COLO829 (cell line): ENCODE data around the gene CUX1.

Experiments
- DNase-seq: peaks from one replicate; pipeline ENCODE4 v3.0.0; 2012; ENCODE audit warnings: low spot score

Gene CUX1

GRCh38 chr7:102185796-102186195 is 368.4 kb downstream of the CUX1 start:
- DNase-seq, result no peak

DNA sequence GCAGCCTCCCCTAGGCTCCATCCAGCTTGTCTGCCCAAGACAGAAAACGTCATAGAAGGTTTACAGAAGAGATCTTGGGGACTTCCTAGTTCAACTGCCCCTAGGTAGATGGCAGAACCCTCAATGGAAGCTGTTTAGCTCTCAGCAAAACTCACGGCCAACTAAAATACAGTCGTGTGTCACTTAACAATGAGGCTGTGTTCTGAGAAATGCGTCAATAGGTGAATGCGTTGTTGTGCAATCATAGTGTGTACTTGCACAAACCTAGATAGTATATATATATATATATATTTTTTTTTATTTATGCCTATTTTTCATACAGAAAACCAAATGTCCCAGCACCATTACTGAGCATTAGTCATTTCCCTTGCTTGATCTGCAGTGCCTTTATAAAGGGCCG is 368.9 kb downstream of the CUX1 start:
- no peak for DNase-seq

- no peak for DNase-seq
Measured at GRCh38 chr7:102188746-102189145, 371.3 kb downstream of the CUX1 start.

DNA sequence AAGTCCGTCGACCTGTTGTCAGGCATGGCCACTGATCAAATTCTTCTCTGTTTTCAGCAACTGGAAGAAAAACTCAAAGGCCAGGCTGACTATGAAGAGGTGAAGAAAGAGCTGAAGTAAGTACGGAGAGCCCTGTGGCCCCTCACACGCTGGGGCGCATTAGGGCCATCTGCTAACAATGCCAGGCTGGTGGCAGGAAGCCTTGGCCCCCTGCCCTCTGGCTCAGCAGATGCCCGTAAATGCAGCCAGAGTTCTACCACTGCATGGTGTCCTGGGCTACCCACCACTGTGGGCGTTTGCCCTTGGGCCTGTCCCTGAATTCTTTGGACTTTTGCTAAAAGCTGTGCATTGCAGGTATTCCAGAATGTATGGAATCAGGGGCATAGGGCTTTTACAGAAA is 372.3 kb downstream of the CUX1 start:
- DNase-seq, result no peak

DNA sequence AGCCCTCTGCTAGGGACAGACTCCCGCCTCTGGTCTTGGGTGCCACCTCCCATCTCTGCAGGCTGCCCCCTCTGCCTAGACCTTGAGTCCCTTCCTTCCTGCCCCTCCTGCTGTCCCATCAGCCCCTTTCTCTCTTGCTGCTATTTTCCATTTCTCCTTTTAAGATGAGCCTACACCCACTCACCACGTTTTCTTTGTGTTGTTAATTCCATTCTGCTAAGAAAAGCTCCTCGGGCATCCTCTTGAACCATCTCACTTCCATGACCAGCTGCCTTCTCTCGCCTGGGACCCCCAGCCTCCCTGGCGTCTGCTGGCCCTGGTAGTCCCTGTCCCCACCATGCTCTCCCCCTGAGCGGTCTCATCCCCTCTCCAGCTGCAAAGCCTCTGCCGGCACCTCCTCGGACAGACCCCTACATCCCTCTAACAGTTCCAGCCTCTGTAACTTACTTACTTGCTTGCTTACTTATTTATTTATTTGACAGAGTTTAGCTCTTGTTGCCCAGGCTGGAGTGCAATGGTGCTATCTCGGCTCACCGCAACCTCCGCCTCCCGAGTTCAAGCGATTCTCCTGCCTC is 373.4 kb downstream of the CUX1 start:
- DNase-seq, result no peak

- no peak for DNase-seq
Measured at GRCh38 chr7:102191556-102192379, 374.3 kb downstream of the CUX1 start.

DNA sequence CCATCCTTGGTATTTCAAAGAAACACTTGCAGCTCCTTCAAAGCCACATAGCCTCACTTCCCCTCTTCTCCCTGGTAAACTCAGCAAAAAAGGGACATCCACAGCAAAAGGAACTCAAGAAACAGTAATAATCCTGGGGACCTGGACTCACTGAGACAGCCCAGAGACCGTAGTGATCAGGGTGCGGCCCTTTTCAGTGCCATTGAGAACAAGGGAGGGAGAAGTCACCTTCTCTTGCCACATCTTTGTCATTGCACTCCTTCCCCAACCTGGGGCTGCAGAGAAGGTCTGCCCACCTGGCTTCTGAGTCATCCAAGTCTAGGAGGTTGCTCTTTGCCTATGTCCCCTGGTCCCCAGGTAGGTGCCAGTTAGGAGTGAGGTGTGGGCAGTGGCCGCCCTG is 375.4 kb downstream of the CUX1 start:
- no peak for DNase-seq

- peak; percentile 68 for DNase-seq
Measured at GRCh38 chr7:102193806-102194205, 376.4 kb downstream of the CUX1 start.

DNA sequence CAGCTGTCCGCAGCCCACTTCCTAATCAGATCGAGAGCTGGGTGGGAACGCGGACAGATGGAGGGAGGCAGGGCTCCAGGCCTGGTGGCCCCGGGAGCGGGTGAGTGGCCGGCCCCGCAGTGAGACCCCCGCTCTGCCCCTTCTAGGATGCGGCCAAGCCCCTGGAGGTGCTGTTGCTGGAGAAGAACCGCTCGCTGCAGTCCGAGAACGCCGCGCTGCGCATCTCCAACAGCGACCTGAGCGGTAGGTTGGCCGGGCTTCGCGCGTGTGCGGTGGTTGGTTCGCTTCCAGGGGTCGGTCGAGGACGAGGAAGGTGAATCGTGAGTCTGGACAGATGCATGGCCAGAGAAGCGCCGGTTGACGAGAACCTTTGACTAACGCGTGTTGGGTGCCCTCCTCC is 377.9 kb downstream of the CUX1 start:
- DNase-seq, result no peak

DNA sequence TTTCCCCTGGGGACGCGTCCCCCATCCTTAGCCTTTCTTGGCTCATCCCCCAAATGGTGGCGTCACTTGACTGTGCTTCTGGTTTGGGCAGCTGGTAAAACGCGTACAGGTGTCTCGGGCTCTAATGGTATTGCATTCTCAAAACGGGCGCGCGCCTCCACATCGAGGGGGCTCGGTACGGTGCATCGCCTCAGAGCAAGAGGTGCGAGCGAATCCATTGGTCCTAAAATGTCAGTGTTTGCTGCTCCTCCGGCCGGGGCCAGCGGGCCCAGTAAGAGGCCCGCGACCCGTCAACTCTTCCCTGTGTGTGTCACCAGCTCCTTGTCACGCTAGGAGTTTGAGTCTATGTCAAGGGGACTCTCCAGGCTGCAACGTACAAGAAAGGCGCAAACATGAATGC is 378.6 kb downstream of the CUX1 start:
- no peak for DNase-seq

GRCh38 chr7:102197161-102197560 is 379.7 kb downstream of the CUX1 start:
- DNase-seq, result no peak

DNA sequence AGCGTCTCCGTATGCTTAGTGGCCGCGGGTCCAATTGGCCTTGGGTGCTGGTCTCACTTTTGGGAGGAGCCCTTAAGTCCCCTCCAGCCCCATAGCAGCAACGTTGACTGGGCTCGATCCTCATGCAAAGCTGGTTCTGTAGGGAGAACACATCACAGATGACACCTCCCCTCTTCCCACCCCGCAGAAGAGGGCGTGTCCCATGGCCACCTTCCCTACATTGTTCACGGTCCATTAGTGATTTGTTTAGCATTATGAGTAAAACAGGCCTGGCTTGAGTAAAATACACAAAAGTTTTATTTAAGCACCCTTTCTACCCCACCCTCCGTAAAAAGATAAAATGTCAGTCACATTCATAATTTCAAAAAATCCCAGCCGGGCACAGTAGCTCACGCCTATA is 380.2 kb downstream of the CUX1 start:
- DNase-seq, result no peak

- DNase-seq, result no peak
Measured at GRCh38 chr7:102198417-102198956, 381.1 kb downstream of the CUX1 start.

GRCh38 chr7:102201576-102201975 is 384.1 kb downstream of the CUX1 start:
- no peak for DNase-seq

DNA sequence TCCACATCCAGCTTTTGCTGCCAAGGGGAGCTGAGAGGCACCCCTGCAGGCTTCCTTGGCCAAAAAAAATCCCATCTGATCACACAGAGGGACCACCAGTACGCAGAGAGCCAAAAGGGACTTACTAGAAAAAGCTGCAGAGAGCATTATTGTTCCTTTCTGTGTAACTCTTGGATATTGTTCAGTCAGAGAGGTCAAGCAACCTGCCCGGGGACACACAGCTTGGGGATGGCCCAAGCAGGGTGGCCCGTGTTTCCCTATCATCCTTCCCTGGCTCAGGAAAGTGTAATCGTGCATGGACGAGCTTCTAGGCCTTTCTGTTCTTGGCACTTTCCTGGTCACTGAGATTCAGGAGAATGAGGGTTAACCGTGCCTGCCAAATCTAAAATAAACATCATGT is 385.1 kb downstream of the CUX1 start:
- no peak for DNase-seq

DNA sequence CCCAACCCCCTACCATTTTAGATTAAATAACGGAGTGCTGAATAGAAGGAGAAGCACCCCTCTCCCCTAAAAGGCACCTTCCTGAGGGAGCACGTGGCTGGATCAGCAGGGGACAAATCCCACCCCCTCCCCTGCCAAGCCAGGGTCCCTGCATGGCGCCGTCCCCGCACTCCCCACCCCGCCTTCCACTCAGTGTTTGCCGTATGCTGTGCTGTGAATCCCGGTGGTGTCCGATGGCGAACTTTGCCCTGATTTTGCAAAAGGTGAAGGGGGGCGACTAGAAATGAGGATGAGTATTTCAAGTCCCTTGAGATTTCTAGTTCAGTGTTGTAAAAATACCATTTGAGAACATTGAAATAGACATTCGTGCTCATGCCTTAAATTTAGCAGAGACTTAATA is 385.8 kb downstream of the CUX1 start:
- no peak for DNase-seq

GRCh38 chr7:102204212-102204611 is 386.8 kb downstream of the CUX1 start:
- DNase-seq, result no peak

- no peak for DNase-seq
Measured at GRCh38 chr7:102205915-102206314, 388.5 kb downstream of the CUX1 start.

- DNase-seq, result no peak
Measured at GRCh38 chr7:102208826-102209225, 391.4 kb downstream of the CUX1 start.

DNA sequence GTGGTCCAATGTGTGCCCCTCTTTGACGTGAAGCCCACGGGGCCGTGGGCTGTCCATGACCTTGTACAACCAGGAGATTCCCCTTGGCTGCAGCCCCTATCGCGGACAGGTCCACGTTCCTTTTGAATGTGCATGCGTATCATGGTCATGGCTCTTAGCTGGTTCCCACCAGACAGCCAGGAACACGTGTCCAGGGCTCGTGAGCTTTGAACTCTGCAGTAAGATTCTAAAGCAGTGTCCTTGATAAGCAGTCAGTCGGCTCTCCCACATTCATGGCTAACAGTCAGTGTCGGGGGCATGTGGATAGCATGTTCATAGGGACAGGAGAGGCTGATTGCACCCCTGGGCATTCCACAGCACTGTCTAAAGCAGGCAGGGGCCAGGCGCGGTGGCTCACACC is 393.4 kb downstream of the CUX1 start:
- DNase-seq, result no peak

- DNase-seq, result no peak
Measured at GRCh38 chr7:102211590-102212550, 394.4 kb downstream of the CUX1 start.

DNA sequence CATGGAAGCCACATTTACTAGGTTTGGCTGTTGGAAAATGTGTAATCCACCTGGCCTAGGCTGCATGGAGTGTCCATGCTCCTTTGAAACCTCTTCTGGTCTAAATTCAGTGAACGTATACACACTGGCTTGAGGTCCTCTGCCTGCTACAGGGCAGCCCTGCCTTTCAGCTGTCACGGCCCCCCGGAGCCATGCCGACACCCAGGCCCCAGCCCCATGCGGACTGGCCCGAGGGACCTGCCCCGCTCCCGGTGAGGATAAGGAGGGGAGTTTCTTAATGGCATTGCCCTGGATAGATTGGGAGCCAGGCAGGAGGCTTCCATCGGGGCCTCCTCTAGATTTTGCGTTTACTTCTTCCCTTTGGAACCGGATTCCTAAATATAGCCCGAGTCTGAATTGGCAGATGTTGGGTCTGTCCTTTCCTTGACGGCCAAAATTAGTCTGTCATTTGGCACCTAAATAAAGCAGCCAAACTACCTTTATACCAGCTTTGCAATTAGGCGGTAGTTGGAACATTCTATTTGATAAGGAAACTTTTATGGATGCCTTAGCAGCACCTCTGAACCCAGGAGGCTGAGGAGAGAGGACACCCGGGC is 397.1 kb downstream of the CUX1 start:
- no peak for DNase-seq
